Measurements from ENCODE around the gene RNF38.
"Not testable (repeated sequence)": the region's sequence is repeated elsewhere in the genome, so short reads cannot be mapped to it uniquely, and the experiment has no call there.

The RNF38 gene

GRCh38 chr9:36328798-36329411, 71.2 kb downstream of the RNF38 start:
- peak; percentile 76 for DNase-seq (ENCODE audit: low spot score)

- DNase-seq (ENCODE audit: low spot score), result no peak
These were observed 74.8 kb downstream of the RNF38 start for GRCh38 chr9:36325081-36325828.

GRCh38 chr9:36323926-36324325, 76.1 kb downstream of the RNF38 start:
- DNase-seq (ENCODE audit: low spot score), result no peak

DNA sequence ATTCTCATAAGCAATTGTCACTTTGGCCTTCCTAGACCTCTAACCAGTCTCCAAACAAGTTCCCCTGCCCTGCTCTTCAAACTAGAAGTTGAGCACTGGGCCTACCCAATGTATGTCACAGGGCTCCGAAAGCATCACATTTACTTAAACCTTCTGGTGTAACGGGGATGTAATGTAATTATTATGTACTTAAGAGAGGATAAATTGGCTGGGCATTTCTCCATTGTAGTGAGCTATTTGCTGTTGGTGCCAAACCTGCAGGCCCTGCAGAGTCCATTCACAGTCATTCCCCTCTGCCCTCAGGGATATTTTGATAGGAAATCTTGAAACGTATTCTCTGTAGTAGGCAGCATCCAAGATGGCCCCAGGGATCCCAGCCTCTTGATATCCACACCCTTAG, 77.6 kb downstream of the RNF38 start:
- DNase-seq (ENCODE audit: low spot score), result no peak

- not testable (repeated sequence) for DNase-seq (ENCODE audit: low spot score)
These were observed 78.2 kb downstream of the RNF38 start for GRCh38 chr9:36321903-36322302.

- no peak for DNase-seq (ENCODE audit: low spot score)
These were observed 79.6 kb downstream of the RNF38 start for GRCh38 chr9:36320466-36320865.

- DNase-seq (ENCODE audit: low spot score), result no peak
These were observed 80.3 kb downstream of the RNF38 start for GRCh38 chr9:36319806-36320205.

GRCh38 chr9:36319183-36319582, 80.9 kb downstream of the RNF38 start:
- DNase-seq (ENCODE audit: low spot score), result no peak

- no peak for DNase-seq (ENCODE audit: low spot score)
These were observed 81.8 kb downstream of the RNF38 start for GRCh38 chr9:36318212-36318802.

DNA sequence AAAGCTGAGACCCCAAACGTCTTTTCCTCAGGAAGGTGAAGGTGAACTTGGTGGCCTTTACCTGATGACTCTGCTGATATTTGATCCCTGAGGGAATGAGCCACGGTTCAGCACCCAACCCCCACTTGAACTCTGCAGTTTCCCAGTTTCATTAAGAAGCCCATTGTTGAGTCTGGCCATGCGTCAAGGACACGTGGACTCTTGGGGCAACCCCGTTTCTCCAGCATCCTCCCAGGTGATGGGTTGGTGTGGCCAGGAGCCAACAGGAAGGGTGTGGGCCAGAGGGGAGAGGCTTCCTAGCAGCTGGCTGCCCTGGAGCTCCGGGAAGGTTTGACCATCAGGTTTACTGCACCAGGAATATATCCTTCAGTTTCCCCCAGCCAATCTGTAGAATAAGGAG, 82.3 kb downstream of the RNF38 start:
- no peak for DNase-seq (ENCODE audit: low spot score)

- DNase-seq (ENCODE audit: low spot score), result no peak
These were observed 83.3 kb downstream of the RNF38 start for GRCh38 chr9:36316611-36317317.

- no peak for DNase-seq (ENCODE audit: low spot score)
These were observed 84.0 kb downstream of the RNF38 start for GRCh38 chr9:36316049-36316448.

DNA sequence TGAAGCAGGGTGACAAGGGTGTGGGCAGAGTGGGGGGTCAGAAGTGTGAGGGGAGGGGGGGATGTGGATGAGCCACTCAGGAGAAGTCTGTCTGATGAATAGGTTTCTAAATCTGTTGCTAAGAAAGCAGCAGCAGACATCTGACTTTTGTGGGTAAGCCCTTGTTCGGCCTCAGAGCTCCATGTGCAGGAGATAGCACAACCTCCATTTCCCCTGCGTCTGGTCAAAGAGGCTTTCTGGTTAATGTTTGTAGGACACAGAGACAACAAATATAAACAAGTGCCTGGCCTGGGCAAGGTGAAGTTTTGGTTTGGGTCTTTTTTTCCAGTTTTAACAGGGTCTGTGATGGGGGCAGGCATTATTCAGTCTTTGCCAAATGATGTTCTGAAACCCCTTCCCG, 84.8 kb downstream of the RNF38 start:
- DNase-seq (ENCODE audit: low spot score), result no peak

- DNase-seq (ENCODE audit: low spot score), result no peak
These were observed 85.3 kb downstream of the RNF38 start for GRCh38 chr9:36314740-36315139.

DNA sequence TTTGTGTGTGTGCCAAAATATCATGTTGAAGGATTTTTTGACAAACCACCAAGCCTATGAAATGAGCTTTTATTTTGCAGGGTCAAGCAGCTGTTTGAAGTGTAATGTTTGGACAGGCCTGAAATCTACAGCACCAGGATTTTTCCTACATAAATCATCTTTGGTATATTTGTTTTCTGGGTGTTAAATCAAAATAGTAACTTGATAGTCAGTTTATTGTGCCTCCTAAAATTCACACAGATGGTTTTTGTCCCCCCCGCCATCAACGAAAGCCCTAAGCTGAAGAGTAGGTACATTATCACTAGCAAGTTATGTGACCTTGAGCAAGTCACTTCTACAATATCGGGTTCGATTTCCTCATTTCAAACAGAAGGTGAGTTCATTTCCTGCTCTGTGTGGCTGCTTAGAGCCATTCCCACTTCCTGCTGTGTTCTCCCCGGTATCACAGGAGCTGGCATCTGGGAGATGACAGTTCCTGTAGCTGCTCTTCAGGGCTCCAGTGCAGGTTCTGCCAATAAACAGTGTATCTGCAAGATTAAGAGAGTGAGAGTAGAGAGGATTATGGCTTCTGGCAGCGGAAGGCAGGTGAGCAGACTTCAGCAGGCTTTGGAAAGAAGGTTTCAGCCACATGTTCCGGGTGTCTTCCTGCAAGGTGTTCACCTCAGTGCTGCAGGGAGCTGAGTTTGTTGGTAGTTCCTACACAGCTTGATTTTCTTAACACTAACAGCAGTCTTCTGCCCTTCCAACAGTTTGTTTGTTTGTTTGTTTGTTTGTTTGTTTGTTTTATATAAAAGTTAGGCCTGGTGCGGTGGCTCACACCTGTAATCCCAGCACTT, 93.4 kb downstream of the RNF38 start:
- DNase-seq (ENCODE audit: low spot score), result no peak

DNA sequence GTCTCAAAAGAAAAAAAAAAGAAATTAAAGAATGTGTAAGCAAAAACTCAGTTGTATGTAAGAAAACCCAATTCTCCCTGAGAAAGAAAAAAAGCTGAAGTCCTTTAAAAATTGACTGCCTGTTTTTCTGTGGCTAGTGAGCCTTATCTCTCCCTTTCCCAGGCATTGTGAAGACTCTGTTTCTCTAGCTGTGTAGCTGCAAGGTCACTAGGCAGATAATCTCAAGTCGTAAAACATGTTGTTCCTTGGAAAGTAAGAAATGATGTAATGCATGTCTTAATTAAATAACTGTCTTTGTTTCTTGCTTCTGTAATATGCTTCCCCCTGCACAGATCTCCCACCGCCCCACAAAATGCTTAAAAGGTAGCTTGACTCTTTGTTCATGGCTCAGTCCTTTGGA, 95.7 kb downstream of the RNF38 start:
- not testable (repeated sequence) for DNase-seq (ENCODE audit: low spot score)

DNA sequence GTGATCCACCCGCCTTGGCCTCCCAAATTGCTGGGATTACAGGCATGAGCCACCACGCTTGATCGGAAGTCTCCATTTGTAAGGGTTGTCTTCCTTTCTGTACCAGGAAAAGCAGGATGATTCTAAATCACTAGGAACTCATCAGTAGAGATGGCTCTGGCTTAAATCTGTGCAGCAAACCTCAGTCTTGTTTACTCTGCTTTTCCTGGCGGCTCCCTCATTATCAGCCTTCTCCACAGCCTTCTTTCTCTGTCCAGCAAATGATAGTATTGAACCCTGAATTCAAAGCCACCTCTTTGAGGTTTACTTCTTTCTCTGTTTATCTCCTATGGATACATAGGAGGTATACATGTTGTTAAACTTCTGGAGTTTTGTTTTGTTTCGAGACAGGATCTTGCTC, 98.8 kb downstream of the RNF38 start:
- no peak for DNase-seq (ENCODE audit: low spot score)

GRCh38 chr9:36298566-36298965, 101.5 kb downstream of the RNF38 start:
- DNase-seq (ENCODE audit: low spot score), result peak; percentile 82

- DNase-seq (ENCODE audit: low spot score), result no peak
These were observed 102.3 kb downstream of the RNF38 start for GRCh38 chr9:36297798-36298197.

DNA sequence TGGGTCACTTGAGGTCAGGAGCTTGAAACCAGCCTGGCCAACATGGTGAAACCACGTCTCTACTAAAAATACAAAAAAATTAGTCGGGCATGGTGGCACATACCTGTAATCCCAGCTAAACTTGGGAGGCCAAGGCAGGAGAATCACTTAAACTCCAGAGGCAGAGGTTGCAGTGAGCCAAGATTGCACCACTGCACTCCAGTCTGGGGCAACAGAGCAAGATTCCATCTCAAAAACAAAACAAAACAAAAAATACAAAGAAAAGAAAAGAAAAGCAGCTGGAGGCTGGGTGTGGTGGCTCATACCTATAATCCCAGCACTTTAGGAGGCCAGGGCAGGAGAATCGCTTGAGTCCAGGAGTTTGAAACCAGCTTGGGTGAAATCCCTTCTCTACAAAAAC, 105.1 kb downstream of the RNF38 start:
- not testable (repeated sequence) for DNase-seq (ENCODE audit: low spot score)

GRCh38 chr9:36293918-36294317, 106.2 kb downstream of the RNF38 start:
- no peak for DNase-seq (ENCODE audit: low spot score)

DNA sequence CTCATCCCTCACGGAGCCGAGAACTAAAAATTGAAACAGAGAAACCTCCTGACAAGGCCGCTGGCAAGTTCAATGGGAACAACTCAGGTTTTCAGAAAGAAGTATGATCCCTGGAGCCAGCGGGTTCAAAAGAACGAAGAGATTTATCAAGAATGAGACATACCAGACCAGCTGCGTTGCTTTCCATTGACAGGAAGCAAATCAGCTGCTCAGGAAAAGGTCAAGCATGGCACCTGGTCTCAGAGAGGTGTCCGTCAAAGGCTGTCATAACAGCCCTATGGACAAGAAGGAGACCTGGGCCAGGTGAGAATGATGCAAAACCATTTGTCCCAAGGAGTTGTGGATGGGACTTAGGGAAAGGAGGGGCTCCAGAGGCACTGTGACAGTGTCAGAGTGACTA, 106.9 kb downstream of the RNF38 start:
- DNase-seq (ENCODE audit: low spot score), result no peak
